Hippocampal formation (tissue), 2 donors: ENCODE results near the gene AQP3.
"Not testable (repeated sequence)": the region's sequence is repeated elsewhere in the genome, so short reads cannot be mapped to it uniquely, and the experiment has no call there.

Source experiments
- DNase-seq, 2 donors: peaks; one replicate each; lab custom pipeline; 2025; lab: John Stamatoyannopoulos, UW

The AQP3 gene

GRCh38 chr9:33414268-33414667 lies 33.1 kb downstream of the AQP3 start:
- no peak for DNase-seq

- no peak for DNase-seq
Measured at GRCh38 chr9:33408087-33408486, 39.3 kb downstream of the AQP3 start.

DNA sequence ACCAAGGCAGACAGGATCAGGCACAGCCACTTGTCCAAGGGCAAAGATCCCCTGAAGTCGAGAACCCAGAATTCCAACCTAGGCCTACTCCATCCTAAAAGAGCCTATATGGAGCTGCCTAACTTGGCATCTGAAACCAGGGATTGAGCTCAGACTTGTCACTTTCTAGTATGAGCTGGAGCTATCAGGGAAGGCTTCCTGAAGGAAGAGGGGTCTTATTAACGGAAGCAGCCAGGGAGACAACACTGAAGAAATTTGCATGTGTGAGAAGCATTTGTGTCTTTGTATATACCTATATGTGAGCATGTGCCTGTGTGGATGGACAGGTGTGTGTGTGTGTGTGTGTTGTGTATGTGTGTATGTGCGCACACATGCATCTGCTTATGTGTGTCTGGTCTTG lies 40.3 kb downstream of the AQP3 start:
- no peak for DNase-seq

DNA sequence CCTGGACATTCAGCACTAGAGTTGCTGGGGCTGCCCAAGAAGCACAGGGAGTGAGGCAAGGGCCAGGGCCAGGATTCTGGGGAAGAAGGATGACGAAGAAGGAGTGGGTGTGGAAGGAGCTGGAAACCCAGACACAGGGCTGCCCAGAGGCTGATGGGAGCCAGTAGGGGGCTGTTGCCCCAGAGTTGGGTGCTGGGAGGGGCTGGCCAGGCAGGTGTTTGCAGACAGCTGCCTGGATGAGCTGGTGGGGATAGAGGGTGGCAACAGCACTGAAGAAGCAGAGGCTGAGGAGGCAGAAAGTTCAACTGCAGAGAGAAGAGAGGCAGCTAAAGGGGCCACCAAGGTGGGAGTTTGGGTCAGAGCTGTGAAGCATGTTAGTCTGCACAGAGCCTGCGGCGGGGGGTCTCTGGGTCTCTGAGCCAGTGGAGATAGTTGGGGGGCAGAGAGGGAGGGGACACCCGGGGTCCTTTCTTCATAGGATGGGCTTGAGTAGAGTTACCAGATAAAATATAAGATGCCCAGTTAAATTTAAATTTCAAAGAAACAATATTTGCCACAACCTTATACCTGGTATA lies 42.5 kb downstream of the AQP3 start:
- DNase-seq = no peak

GRCh38 chr9:33403941-33404787 lies 43.2 kb downstream of the AQP3 start:
- no peak for DNase-seq

- not testable (repeated sequence) for DNase-seq
Measured at GRCh38 chr9:33402371-33402770, 45.0 kb downstream of the AQP3 start, which contains the start of gene AQP7. Gene AQP7 (minus strand): TSS chr9:33402568. CDS start chr9:33401262, 1,306 bp downstream.

- not testable (repeated sequence) for DNase-seq
Measured at GRCh38 chr9:33401809-33402208, 45.6 kb downstream of the AQP3 start.

DNA sequence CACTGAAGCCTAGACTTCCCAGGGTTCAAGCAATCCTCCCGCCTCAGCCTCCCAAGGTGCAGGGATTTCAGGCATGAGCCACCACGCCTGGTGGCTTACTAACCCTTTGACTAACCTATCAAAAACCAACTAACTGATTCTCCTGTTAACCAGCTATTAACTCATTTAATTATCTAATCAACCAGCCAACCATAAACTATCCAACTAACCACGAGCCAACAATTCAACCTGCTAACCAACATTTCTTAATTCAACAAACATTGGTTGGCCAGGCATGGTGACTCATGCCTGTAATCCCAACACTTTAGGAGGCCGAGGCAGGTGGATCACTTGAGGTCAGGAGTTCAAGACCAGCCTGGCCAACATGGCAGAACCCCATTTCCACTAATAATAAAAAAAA lies 48.3 kb downstream of the AQP3 start:
- DNase-seq = not testable (repeated sequence)

DNA sequence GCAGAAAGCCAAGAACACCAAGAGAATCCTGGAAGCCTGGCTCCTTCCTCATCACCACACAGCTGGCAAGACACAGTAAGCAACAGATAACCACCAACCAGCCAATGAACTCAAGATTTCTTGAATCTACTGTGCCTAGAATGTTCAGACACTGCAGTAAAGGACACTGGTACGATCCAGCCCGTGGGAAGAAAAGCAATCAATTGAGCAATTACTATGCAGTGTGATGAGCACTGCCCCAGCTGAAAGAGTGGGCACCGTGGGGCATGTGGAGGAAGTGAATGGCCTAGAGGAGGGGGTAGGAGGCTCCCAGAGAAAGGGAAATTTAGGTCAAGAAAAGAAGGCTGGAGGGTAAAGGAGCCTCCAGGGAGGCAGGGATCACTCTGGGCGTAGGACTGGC lies 49.6 kb downstream of the AQP3 start:
- DNase-seq = not testable (repeated sequence)

- not testable (repeated sequence) for DNase-seq
Measured at GRCh38 chr9:33395159-33395879, 52.1 kb downstream of the AQP3 start.

- not testable (repeated sequence) for DNase-seq
Measured at GRCh38 chr9:33393986-33394385, 53.4 kb downstream of the AQP3 start.

DNA sequence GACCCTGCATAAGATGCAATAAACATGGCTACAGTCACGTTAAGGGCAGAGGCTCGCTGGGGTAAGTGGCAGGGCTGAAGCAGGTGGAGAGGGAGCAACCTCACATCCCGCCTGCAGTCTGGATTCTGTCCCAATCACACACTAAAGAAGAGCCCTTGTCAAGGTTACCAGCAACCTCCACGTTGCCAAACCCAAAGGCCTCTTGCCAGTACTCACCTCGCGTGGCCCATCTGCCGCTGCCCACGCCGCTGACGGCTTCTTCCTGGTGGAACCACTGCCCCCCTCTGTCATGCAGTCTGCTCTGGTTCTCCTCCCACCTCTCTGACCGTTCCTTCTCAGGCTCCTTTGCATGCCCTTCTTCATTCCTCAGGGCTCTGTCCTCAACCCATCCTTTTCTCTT lies 53.8 kb downstream of the AQP3 start:
- DNase-seq = no peak

DNA sequence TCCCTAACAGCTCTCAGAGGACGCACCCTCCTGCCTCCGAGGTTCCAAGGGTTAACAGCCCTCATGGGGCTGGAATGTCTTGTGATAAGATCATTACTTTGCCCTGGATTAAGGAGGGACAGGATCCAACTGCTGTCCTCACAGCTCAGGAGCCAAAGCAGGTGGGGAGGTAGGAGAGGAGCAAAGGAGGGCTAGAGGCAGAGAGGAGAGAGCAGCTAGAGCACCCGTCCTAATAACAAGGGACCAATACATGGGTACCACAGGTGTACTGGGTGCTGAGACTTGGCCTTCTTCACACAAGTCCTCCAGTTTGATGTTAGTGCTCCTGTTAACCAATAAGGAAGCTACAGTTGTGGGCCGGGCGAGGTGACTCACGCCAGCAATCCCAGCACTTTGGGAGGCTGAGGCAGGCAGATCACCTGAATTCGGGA lies 54.8 kb downstream of the AQP3 start:
- not testable (repeated sequence) for DNase-seq
